Stimulated activated CD4-positive, alpha-beta T cell treated with anti-CD3 and anti-CD28 coated beads, Interleukin-2, amount 100 ng/mL, for 48 hours (primary cell): ENCODE results near the gene SF3B3.
"Not testable (repeated sequence)": the region's sequence is repeated elsewhere in the genome, so short reads cannot be mapped to it uniquely, and the experiment has no call there.

ENCODE experiments used
- DNase-seq, 2 donors: peaks; one replicate each; pipeline ENCODE4 v3.0.0-alpha.2; 2020

Gene SF3B3

GRCh38 chr16:70512456-70512855 is 11.2 kb upstream of the SF3B3 start:
- DNase-seq, result no peak

GRCh38 chr16:70520612-70521297 is 2.9 kb upstream of the SF3B3 start:
- no peak for DNase-seq

GRCh38 chr16:70522216-70523075 is 1.2 kb upstream of the SF3B3 start:
- DNase-seq, result no peak

GRCh38 chr16:70523076-70523742 is 407 bp upstream of the SF3B3 start, which contains the start of gene COG4:
Gene COG4 (minus strand): TSS chr16:70523554. CDS start chr16:70523543, 11 bp downstream.
- DNase-seq, result peak; percentile 84 to 87

- DNase-seq, result peak in 1 of 2 donors; percentile 10
These were observed 796 bp downstream of the SF3B3 start for GRCh38 chr16:70524399-70524825.

GRCh38 chr16:70526403-70526802 is 2.8 kb downstream of the SF3B3 start:
- no peak for DNase-seq

GRCh38 chr16:70527315-70527996 is 3.8 kb downstream of the SF3B3 start:
- DNase-seq, result no peak

- no peak for DNase-seq
These were observed 5.6 kb downstream of the SF3B3 start for GRCh38 chr16:70529051-70529777.

GRCh38 chr16:70529954-70530353 is 6.3 kb downstream of the SF3B3 start:
- not testable (repeated sequence) for DNase-seq

GRCh38 chr16:70534971-70535370 is 11.4 kb downstream of the SF3B3 start:
- no peak for DNase-seq

- no peak for DNase-seq
These were observed 17.4 kb downstream of the SF3B3 start for GRCh38 chr16:70540994-70541393.

- no peak for DNase-seq
These were observed 20.9 kb downstream of the SF3B3 start for GRCh38 chr16:70544548-70544947.

- DNase-seq, result no peak
These were observed 25.3 kb downstream of the SF3B3 start for GRCh38 chr16:70548936-70549335.

- no peak for DNase-seq
These were observed 26.5 kb downstream of the SF3B3 start for GRCh38 chr16:70550082-70550481.

- DNase-seq, result no peak
These were observed 28.2 kb downstream of the SF3B3 start for GRCh38 chr16:70551788-70552187.

- DNase-seq, result no peak
These were observed 29.1 kb downstream of the SF3B3 start for GRCh38 chr16:70552675-70553074.

- no peak for DNase-seq
These were observed 30.0 kb downstream of the SF3B3 start for GRCh38 chr16:70553645-70554044.

GRCh38 chr16:70556063-70556462 is 32.4 kb downstream of the SF3B3 start:
- DNase-seq, result no peak

- no peak for DNase-seq
These were observed 38.0 kb downstream of the SF3B3 start for GRCh38 chr16:70561623-70562022.

- DNase-seq, result no peak
These were observed 40.0 kb downstream of the SF3B3 start for GRCh38 chr16:70563636-70564035.

GRCh38 chr16:70565053-70565452 is 41.4 kb downstream of the SF3B3 start:
- no peak for DNase-seq

GRCh38 chr16:70568601-70569237 is 45.1 kb downstream of the SF3B3 start:
- no peak for DNase-seq
